Liver (tissue), 9 donors: ENCODE results near the gene MYO7B. TPM values are rescaled to one million over a fixed set of nuclear protein-coding genes. Genes with fewer than 3 reads are reported as not detected.

Experiments used
- DNase-seq: peaks from one replicate; pipeline ENCODE4 v3.0.0-alpha.2; 2017; ENCODE audit warnings: low spot score
- H3K27ac ChIP-seq, 2 donors: one replicate each; pipeline ENCODE4 v1.7.0; 2013; ENCODE audit warnings: inconsistent platforms in 2 of 2, low read length in 2 of 2, control low read depth in 1 of 2, low read depth in 1 of 2, mild to moderate bottlenecking in 1 of 2
- H3K27me3 ChIP-seq, 4 donors: one replicate each; pipeline versions ENCODE4 v1.6.1 to v1.7.0; 2013; ENCODE audit warnings: low read length in 3 of 4, inconsistent platforms in 1 of 4, mild to moderate bottlenecking in 1 of 4, moderate library complexity in 1 of 4; ENCODE audit not compliant: control insufficient read depth in 4 of 4, insufficient read depth in 4 of 4
- H3K36me3 ChIP-seq, 4 donors: one replicate each; pipeline versions ENCODE4 v1.6.1 to v1.7.0; 2013; ENCODE audit warnings: low read length in 3 of 4, mild to moderate bottlenecking in 3 of 4, low read depth in 1 of 4, moderate library complexity in 1 of 4; ENCODE audit not compliant: control insufficient read depth in 4 of 4, insufficient read depth in 3 of 4
- H3K4me1 ChIP-seq, 4 donors: one replicate each; pipeline versions ENCODE4 v1.6.1 to v1.7.0; 2013; ENCODE audit warnings: low read length in 3 of 4, mild to moderate bottlenecking in 3 of 4, moderate library complexity in 1 of 4; ENCODE audit not compliant: control insufficient read depth in 4 of 4, insufficient read depth in 4 of 4
- H3K4me3 ChIP-seq, 3 donors: one replicate each; pipeline versions ENCODE4 v1.6.1 to v1.7.0; 2013; ENCODE audit warnings: low read length in 3 of 3, control low read depth in 1 of 3, low read depth in 1 of 3, mild to moderate bottlenecking in 1 of 3
- H3K9ac ChIP-seq, 2 donors: one replicate each; pipeline ENCODE4 v1.7.0; 2013; ENCODE audit warnings: low read length in 2 of 2, mild to moderate bottlenecking in 2 of 2, moderate library complexity in 2 of 2, control low read depth in 1 of 2, low read depth in 1 of 2
- H3K9me3 ChIP-seq, 4 donors: one replicate each; pipeline versions ENCODE4 v1.6.1 to v1.7.0; 2013; ENCODE audit warnings: low read length in 3 of 4; ENCODE audit not compliant: control insufficient read depth in 4 of 4
- ATF3 ChIP-seq: IDR thresholded peaks from 2 replicates; pipeline ENCODE4 v1.6.1; 2016; ENCODE audit warnings: antibody characterized with exemption
- CTCF ChIP-seq: fragments of 150-350 bp; IDR thresholded peaks from 2 replicates; pipeline ENCODE4 v1.5.1; 2017; ENCODE audit warnings: improper control_type of control experiment, low read depth, low read length; ENCODE audit not compliant: missing input control
- EGR1 ChIP-seq, 2 donors: IDR thresholded peaks; 2 replicates each; pipeline ENCODE4 v1.6.1; 2016 to 2018; ENCODE audit warnings: antibody characterized with exemption in 2 of 2, low read depth in 2 of 2
- FOXA1 ChIP-seq: IDR thresholded peaks from 2 replicates; pipeline ENCODE4 v1.6.1; 2016; ENCODE audit warnings: antibody characterized with exemption
- FOXA2 ChIP-seq: IDR thresholded peaks from 2 replicates; pipeline ENCODE4 v1.6.1; 2016; ENCODE audit warnings: antibody characterized with exemption
- GABPA ChIP-seq, 2 donors: IDR thresholded peaks in 1 of 2; conservative IDR thresholded peaks in 1 of 2; 2 replicates each; pipeline ENCODE4 v1.6.1; 2016; ENCODE audit warnings: antibody characterized with exemption in 2 of 2, mild to moderate bottlenecking in 1 of 2, moderate library complexity in 1 of 2
- HNF4A ChIP-seq, 2 donors: conservative IDR thresholded peaks; 2 replicates each; pipeline ENCODE4 v1.6.1; 2016; ENCODE audit warnings: antibody characterized with exemption in 2 of 2, mild to moderate bottlenecking in 2 of 2
- HNF4G ChIP-seq: IDR thresholded peaks from 2 replicates; pipeline ENCODE4 v1.6.1; 2016; ENCODE audit warnings: antibody characterized with exemption
- JUND ChIP-seq, 2 donors: IDR thresholded peaks; 2 replicates each; pipeline ENCODE4 v1.6.1; 2016; ENCODE audit warnings: antibody characterized with exemption in 2 of 2
- MAX ChIP-seq: IDR thresholded peaks from 2 replicates; pipeline ENCODE4 v1.6.1; 2016; ENCODE audit warnings: antibody characterized with exemption
- NR2F2 ChIP-seq: IDR thresholded peaks from 2 replicates; pipeline ENCODE4 v1.6.1; 2016; ENCODE audit warnings: antibody characterized with exemption
- RAD21 ChIP-seq, 2 donors: IDR thresholded peaks; 2 replicates each; pipeline ENCODE4 v1.6.1; 2016; ENCODE audit warnings: antibody characterized with exemption in 2 of 2, mild to moderate bottlenecking in 2 of 2
- REST ChIP-seq: IDR thresholded peaks from 2 replicates; pipeline ENCODE4 v1.6.1; 2016; ENCODE audit warnings: antibody characterized with exemption, mild to moderate bottlenecking
- RXRA ChIP-seq, 2 donors: IDR thresholded peaks; 2 replicates each; pipeline ENCODE4 v1.6.1; 2017 to 2018; ENCODE audit warnings: antibody characterized with exemption in 2 of 2, mild to moderate bottlenecking in 1 of 2
- SP1 ChIP-seq: IDR thresholded peaks from 2 replicates; pipeline ENCODE4 v1.6.1; 2018; ENCODE audit warnings: antibody characterized with exemption, mild to moderate bottlenecking
- TAF1 ChIP-seq: conservative IDR thresholded peaks from 2 replicates; pipeline ENCODE4 v1.6.1; 2016; ENCODE audit warnings: antibody characterized with exemption, mild to moderate bottlenecking
- YY1 ChIP-seq: IDR thresholded peaks from 2 replicates; pipeline ENCODE4 v1.6.1; 2016; ENCODE audit warnings: antibody characterized with exemption, mild to moderate bottlenecking
- ZBTB33 ChIP-seq: IDR thresholded peaks from 2 replicates; pipeline ENCODE4 v1.6.1; 2016; ENCODE audit warnings: antibody characterized with exemption
- WGBS: extraction: QIAGEN DNeasy Blood & Tissue Kit; methylation state at CpG from one replicate; pipeline ENCODE4 v1.1.7; 2013; 5-methylcytosine and 5-hydroxymethylcytosine counted together
- polyA plus RNA-seq, 2 donors: library from polyadenylated mRNA; stranded (reverse) in 1 of 2; unstranded in 1 of 2; fragments of 200-250 nt in 1 of 2; fragments of >200 nt in 1 of 2; fragmentation: Nextera tagmentation in 1 of 2; extraction: Ambion mirVana in 1 of 2; gene quantifications; one replicate each; pipeline versions ENCODE4 v1.2.1 to v1.2.3, GENCODE V29; 2013 to 2015
- total RNA-seq, 2 donors: library from RNA; depleted of rRNA; stranded (reverse); fragments of >200 nt; gene quantifications; one replicate each; pipeline ENCODE4 v1.2.3, GENCODE V29; 2014
- donor health status: healthy.
- donor health status: healthy.
- donor health status: healthy.
- donor health status: healthy.
- donor health status: healthy.

MYO7B gene
- total and polyA plus RNA-seq, 4 donors, result 0.15 to 1.1 (median 0.64) TPM

- Histone ChIP-seq H3K4me3 (no peak overlapping the region), H3K4me1 (no peaks in the 10 kb centered on the region), H3K27ac (no peak overlapping the region), H3K36me3 (no peaks in the 10 kb centered on the region), H3K9ac (no peak overlapping the region), H3K27me3 (no peaks in the 10 kb centered on the region), H3K9me3 (peaks cover 2 to 15% (median 7%) of the 10 kb centered on the region in 4 donors)
- TF ChIP-seq ATF3, result no peak
- TF ChIP-seq GABPA (IDR thresholded peaks at IDR 0.05 in 1 of 2, conservative IDR thresholded peaks at IDR 0.05 in 1 of 2), result no peak
- TF ChIP-seq HNF4G, result no peak
- DNase-seq, result no peak
- 98% methylated on average over 8 of the region's 8 CpGs for WGBS
Measured at GRCh38 chr2:127609818-127610217, 74.3 kb downstream of the MYO7B start.

- Histone ChIP-seq H3K27me3 (no peaks in the 10 kb centered on the region), H3K4me3 (no peak overlapping the region), H3K4me1 (no peaks in the 10 kb centered on the region), H3K9me3 (peaks cover 2 to 15% (median 7%) of the 10 kb centered on the region in 4 donors), H3K27ac (no peak overlapping the region), H3K9ac (no peak overlapping the region), H3K36me3 (no peaks in the 10 kb centered on the region)
- WGBS, result 96% methylated on average over 1 of the region's 1 CpG
- DNase-seq, result no peak
- TF ChIP-seq NR2F2 (no peak), JUND (IDR thresholded peaks at IDR 0.05) (no peak), GABPA (IDR thresholded peaks at IDR 0.05 in 1 of 2, conservative IDR thresholded peaks at IDR 0.05 in 1 of 2) (no peak), YY1 (no peak), RXRA (IDR thresholded peaks at IDR 0.05) (no peak), ATF3 (no peak), CTCF (no peak), RAD21 (IDR thresholded peaks at IDR 0.05) (no peak), ZBTB33 (no peak), MAX (no peak), TAF1 (no peak), SP1 (no peak), FOXA1 (no peak), FOXA2 (no peak), HNF4A (conservative IDR thresholded peaks at IDR 0.05) (no peak), REST (no peak), EGR1 (IDR thresholded peaks at IDR 0.05; ENCODE audit: low read depth in 2 of 2) (no peak)
Measured at GRCh38 chr2:127610561-127610960, 75.1 kb downstream of the MYO7B start.
